Measurements from ENCODE around the gene SBNO2. TPM values are rescaled to one million over a fixed set of nuclear protein-coding genes. Genes with fewer than 3 reads are reported as not detected.
A peak's percentile ranks its signal among the peaks of the same experiment; 100 is the strongest.

SBNO2 gene
- total and polyA plus RNA-seq, 9 of the 15 experiments (the other 6 are each of a cell fraction or from before 2014, with no cell fraction given): 0.01 to 46.2 (median 6.7) TPM

DNA sequence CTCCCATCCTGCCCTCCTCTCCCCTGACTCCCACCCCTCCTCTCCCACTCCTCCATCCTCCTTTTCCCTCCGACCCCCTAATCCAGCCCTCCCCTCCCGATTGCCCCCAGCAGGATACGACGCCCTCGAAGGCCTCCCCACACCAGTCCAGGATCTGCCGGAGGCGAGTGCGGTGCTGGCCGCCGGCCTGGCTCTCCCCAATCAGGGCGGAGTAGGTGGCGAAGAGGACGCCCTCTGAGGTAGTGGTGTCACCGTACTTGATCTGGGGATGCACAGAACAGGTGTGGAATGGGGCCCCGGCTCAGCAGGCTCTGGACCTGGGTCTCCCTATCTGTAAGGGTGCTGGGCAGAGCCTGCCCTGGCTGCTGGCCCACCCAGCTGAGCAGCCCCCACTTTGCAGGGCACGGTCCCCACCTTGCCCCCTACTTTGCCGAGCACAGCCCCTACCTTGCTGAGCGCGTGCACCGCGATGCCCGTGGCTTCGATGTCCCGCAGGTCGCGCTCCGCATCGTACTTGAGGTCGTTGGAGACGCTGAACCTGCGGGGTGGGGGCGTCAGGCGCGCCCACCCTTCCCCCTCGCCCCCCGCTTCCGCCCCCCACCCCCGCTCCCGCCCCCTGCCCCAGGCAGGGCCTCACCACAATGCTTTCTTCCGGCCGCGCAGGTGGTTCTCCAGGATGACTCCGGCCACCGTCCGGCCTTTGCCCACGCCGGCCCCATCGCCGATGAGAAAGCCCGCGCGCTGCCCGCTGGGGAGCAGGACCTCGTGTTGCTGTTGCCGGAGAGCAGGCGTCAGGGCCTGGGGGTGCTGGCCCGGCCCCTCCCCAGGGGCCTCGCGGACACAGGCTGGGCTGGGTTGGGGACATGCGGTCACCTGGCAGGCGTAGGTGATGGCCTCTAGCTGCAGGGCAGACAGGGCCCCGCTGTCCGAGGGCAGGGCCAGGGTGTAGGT lies 51.8 kb downstream of the SBNO2 start:
- in situ Hi-C loops (cut with MboI) (no loop called here), intact Hi-C loops (cut with micrococcal nuclease) (no loop called here)
- 92% methylated on average over 24 of the region's 63 CpGs for WGBS (ENCODE audit: insufficient coverage, low coverage, missing lambda C conversion rate)
- Histone ChIP-seq H3K79me2 (ENCODE audit: control insufficient read depth, insufficient read depth, low read length) (no peaks in the 10 kb centered on the region; the same call in 2 of the 3 replicates), H3K27ac (ENCODE audit: extremely low read depth, low read depth, low read length) (no peak overlapping the region), H3K4me3 (no peak overlapping the region), H3K9me3 (replicated peaks; ENCODE audit: control insufficient read depth, insufficient read depth, low read depth, low read length) (no peaks in the 10 kb centered on the region), H2AFZ (ENCODE audit: low read depth, low read length) (no peak overlapping the region), H3K36me3 (ENCODE audit: control insufficient read depth, insufficient read depth, low read length) (peaks cover 87% of the 10 kb centered on the region), H3K4me1 (replicated peaks in 1 of 2; ENCODE audit: control insufficient read depth in 2 of 2, insufficient read depth in 2 of 2, low read length in 2 of 2) (peaks cover 6 to 60% of the 10 kb centered on the region in 2 experiments; a peak in 4 of 5 replicates), H3K9me1 (ENCODE audit: control insufficient read depth, insufficient read depth, low read length) (no peaks in the 10 kb centered on the region), H4K20me1 (replicated peaks; ENCODE audit: control insufficient read depth, insufficient read depth, low read length) (no peaks in the 10 kb centered on the region; the same call in 1 of the 2 replicates), H3K27me3 (ENCODE audit: control insufficient read depth in 2 of 2, insufficient read depth in 2 of 2, low read length in 2 of 2) (no peaks in the 10 kb centered on the region), H3K9ac (ENCODE audit: insufficient read depth in 1 of 2, low read depth in 2 of 2, low read length in 2 of 2) (peak overlapping the region in 1 of 2 experiments; percentile 61; a peak in 2 of 4 replicates), H3K4me2 (ENCODE audit: insufficient read depth, low read length) (no peak overlapping the region)
- ChIA-PET POLR2A (interaction anchor here (1.0 to 1.5 kb wide), 3 partner anchors 10 to 95 kb away, joined by 3 to 12 read pairs (median 5); no protein-coding TSS in a partner anchor), CTCF (ENCODE audit: low intra/inter-chr PET ratio) (no interaction called here)
- ATAC-seq (no peak), DNase-seq (ENCODE audit: extremely low read depth in 1 of 4, low spot score in 3 of 4) (no peak), FAIRE-seq (no peak)
- no TSS peak for BruUV-seq (replicated peaks)
- TF ChIP-seq ZNF197 (CRISPR knock-in tag; IDR thresholded peaks at IDR 0.05; ENCODE audit: low read depth) (no peak), ILF3 (IDR thresholded peaks at IDR 0.05; ENCODE audit: borderline replicate concordance) (no peak), ZNF212 (CRISPR knock-in tag; IDR thresholded peaks at IDR 0.05) (no peak), ZSCAN29 (IDR thresholded peaks at IDR 0.05) (no peak), HDGF (IDR thresholded peaks at IDR 0.05) (0 out of 2 replicates have a peak, but pooled peaks have one; percentile 50), IFI16 (CRISPR knock-in tag; IDR thresholded peaks at IDR 0.05) (no peak), RBM22 (IDR thresholded peaks at IDR 0.05; ENCODE audit: low read depth, low read length, poor library complexity, severe bottlenecking) (peak; percentile 41), BRF1 (IDR thresholded peaks at IDR 0.05; ENCODE audit: borderline replicate concordance, extremely low read depth, insufficient read length) (no peak), ZNF140 (CRISPR knock-in tag; IDR thresholded peaks at IDR 0.05) (no peak), TCF3 (CRISPR knock-in tag; IDR thresholded peaks at IDR 0.05) (no peak), SAFB (IDR thresholded peaks at IDR 0.05; ENCODE audit: borderline replicate concordance, low read depth, low read length) (no peak), SMARCC2 (IDR thresholded peaks at IDR 0.05; ENCODE audit: low read depth) (no peak), FIP1L1 (IDR thresholded peaks at IDR 0.05; ENCODE audit: low read depth, low read length, poor library complexity, severe bottlenecking) (peak; percentile 42), CC2D1A (IDR thresholded peaks at IDR 0.05) (no peak), ZNF561 (CRISPR knock-in tag; conservative IDR thresholded peaks at IDR 0.05) (no peak)
- TF ChIP-seq, protein P1, sequence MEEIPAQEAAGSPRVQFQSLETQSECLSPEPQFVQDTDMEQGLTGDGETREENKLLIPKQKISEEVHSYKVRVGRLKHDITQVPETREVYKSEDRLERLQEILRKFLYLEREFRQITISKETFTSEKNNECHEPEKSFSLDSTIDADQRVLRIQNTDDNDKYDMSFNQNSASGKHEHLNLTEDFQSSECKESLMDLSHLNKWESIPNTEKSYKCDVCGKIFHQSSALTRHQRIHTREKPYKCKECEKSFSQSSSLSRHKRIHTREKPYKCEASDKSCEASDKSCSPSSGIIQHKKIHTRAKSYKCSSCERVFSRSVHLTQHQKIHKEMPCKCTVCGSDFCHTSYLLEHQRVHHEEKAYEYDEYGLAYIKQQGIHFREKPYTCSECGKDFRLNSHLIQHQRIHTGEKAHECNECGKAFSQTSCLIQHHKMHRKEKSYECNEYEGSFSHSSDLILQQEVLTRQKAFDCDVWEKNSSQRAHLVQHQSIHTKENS (CRISPR knock-in tag; IDR thresholded peaks at IDR 0.05): no peak
- TF ChIP-seq, protein P2, sequence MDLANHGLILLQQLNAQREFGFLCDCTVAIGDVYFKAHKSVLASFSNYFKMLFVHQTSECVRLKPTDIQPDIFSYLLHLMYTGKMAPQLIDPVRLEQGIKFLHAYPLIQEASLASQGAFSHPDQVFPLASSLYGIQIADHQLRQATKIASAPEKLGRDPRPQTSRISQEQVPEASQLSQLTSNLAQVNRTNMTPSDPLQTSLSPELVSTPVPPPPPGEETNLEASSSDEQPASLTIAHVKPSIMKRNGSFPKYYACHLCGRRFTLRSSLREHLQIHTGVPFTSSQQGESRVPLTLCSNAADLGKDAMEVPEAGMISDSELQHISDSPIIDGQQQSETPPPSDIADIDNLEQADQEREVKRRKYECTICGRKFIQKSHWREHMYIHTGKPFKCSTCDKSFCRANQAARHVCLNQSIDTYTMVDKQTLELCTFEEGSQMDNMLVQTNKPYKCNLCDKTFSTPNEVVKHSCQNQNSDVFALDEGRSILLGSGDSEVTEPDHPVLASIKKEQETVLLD (IDR thresholded peaks at IDR 0.05): no peak
